ENCODE measurements around the gene PLCH2. TPM values are rescaled to one million over a fixed set of nuclear protein-coding genes. Genes with fewer than 3 reads are reported as not detected.

Gene PLCH2
- total and polyA plus RNA-seq, 10 of the 15 experiments (the other 5 are each of a cell fraction or from before 2014, with no cell fraction given) = 0.03 to 0.73 (median 0.24) TPM; not detected in 3

DNA sequence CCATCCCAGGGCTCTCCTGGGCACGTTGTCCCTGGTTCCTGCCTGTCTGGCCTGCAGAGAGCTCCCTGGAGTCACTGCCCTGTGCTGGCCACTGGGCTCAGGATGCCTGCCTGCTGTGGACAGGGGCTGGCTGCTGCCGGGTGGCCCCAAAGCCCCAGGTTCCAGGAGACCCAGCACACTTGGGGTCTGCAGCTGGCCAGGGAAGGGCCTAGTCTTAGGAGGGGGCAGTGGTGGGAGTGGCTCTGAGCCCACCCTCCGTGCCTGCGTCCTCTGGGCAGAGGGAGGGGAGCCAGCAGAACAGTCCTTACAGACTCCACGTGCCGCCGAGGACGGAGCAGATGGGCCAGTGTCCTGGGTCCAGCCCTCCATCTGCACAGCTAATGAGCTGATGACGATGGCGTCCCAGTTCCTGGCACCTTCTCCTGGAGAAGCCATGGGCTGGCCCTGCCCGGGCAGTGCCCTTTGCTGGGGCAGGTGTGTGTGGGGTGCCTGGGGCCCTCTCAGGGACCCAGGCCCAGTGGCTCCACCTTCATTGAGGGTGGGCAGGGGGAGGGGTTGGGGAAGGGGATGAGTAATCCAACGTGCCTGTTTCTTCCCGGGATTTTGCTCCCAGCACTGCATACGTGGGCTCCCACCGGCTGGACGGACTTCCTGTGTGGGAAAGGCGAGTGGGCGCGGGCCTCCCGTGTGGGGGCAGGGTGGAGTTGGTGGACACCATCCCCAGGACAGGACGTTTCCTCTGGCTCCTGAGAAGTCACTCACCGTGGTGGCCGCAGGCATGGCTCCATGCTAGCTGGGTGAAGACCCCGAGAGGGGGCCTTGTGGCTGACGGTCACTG is 6.8 kb upstream of the PLCH2 start:
- H3K4me2 ChIP-seq (ENCODE audit: control insufficient read depth, insufficient read depth) = no peak overlapping the region
- H3K27ac ChIP-seq (ENCODE audit: control insufficient read depth, insufficient read depth) = no peak overlapping the region
- H3K9me3 ChIP-seq (replicated peaks; ENCODE audit: control insufficient read depth, insufficient read depth, low read length) = no peaks in the 10 kb centered on the region
- no peaks in the 10 kb centered on the region for H3K36me3 ChIP-seq (ENCODE audit: control insufficient read depth in 2 of 2, insufficient read depth in 2 of 2, low read length in 1 of 2)
- no peak overlapping the region for H3K4me3 ChIP-seq
- intact Hi-C loops (cut with micrococcal nuclease; ENCODE audit: unreplicated experiment) (no loop called here), in situ Hi-C loops (cut with MboI) (no loop called here)
- no peak for ATAC-seq
- WGBS (ENCODE audit: insufficient coverage, insufficient replicate concordance, low lambda C conversion rate, missing lambda C conversion rate) = 31% methylated on average over 20 of the region's 25 CpGs
- H4K20me1 ChIP-seq (ENCODE audit: control insufficient read depth, insufficient read depth) = no peaks in the 10 kb centered on the region
- no peaks in the 10 kb centered on the region for H3K4me1 ChIP-seq (ENCODE audit: control insufficient read depth, insufficient read depth, low read length)
- no peak overlapping the region for H3K9ac ChIP-seq (ENCODE audit: control insufficient read depth, insufficient read depth, low read length)
- DNase-seq (ENCODE audit: low read depth, low spot score) = no peak
- CTCF ChIA-PET = no interaction called here
- RAD21 ChIA-PET (ENCODE audit: unreplicated experiment) = no interaction called here
- no TSS peak for BruUV-seq (replicated peaks)
- TF ChIP-seq CBX3 (IDR thresholded peaks at IDR 0.05; ENCODE audit: borderline replicate concordance, low read depth) (no peak), MTA2 (IDR thresholded peaks at IDR 0.05; ENCODE audit: low read depth) (no peak), RFX5 (IDR thresholded peaks at IDR 0.05; ENCODE audit: low read depth, low read length) (no peak), ZNF274 (IDR thresholded peaks at IDR 0.05; ENCODE audit: insufficient read depth, insufficient read length) (no peak), ATF7 (IDR thresholded peaks at IDR 0.05; ENCODE audit: low read depth) (no peak), RELA (IDR thresholded peaks at IDR 0.05; ENCODE audit: borderline replicate concordance, partially characterized antibody) (no peak), CREM (IDR thresholded peaks at IDR 0.05; ENCODE audit: low read depth) (no peak)
- TF ChIP-seq, protein P1, sequence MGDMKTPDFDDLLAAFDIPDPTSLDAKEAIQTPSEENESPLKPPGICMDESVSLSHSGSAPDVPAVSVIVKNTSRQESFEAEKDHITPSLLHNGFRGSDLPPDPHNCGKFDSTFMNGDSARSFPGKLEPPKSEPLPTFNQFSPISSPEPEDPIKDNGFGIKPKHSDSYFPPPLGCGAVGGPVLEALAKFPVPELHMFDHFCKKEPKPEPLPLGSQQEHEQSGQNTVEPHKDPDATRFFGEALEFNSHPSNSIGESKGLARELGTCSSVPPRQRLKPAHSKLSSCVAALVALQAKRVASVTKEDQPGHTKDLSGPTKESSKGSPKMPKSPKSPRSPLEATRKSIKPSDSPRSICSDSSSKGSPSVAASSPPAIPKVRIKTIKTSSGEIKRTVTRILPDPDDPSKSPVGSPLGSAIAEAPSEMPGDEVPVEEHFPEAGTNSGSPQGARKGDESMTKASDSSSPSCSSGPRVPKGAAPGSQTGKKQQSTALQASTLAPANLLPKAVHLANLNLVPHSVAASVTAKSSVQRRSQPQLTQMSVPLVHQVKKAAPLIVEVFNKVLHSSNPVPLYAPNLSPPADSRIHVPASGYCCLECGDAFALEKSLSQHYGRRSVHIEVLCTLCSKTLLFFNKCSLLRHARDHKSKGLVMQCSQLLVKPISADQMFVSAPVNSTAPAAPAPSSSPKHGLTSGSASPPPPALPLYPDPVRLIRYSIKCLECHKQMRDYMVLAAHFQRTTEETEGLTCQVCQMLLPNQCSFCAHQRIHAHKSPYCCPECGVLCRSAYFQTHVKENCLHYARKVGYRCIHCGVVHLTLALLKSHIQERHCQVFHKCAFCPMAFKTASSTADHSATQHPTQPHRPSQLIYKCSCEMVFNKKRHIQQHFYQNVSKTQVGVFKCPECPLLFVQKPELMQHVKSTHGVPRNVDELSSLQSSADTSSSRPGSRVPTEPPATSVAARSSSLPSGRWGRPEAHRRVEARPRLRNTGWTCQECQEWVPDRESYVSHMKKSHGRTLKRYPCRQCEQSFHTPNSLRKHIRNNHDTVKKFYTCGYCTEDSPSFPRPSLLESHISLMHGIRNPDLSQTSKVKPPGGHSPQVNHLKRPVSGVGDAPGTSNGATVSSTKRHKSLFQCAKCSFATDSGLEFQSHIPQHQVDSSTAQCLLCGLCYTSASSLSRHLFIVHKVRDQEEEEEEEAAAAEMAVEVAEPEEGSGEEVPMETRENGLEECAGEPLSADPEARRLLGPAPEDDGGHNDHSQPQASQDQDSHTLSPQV (IDR thresholded peaks at IDR 0.05) = no peak
- TF ChIP-seq, protein P2, sequence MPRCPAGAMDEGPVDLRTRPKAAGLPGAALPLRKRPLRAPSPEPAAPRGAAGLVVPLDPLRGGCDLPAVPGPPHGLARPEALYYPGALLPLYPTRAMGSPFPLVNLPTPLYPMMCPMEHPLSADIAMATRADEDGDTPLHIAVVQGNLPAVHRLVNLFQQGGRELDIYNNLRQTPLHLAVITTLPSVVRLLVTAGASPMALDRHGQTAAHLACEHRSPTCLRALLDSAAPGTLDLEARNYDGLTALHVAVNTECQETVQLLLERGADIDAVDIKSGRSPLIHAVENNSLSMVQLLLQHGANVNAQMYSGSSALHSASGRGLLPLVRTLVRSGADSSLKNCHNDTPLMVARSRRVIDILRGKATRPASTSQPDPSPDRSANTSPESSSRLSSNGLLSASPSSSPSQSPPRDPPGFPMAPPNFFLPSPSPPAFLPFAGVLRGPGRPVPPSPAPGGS (IDR thresholded peaks at IDR 0.05; ENCODE audit: borderline replicate concordance, insufficient read depth, low read depth, low read length, poor library complexity, severe bottlenecking) = no peak
- no peak for FAIRE-seq
- SMC1A ChIA-PET (ENCODE audit: uncharacterized antibody, unreplicated experiment) = no interaction called here
- POLR2A ChIA-PET = no interaction called here
- no peak overlapping the region for H2AFZ ChIP-seq (ENCODE audit: control insufficient read depth, low read depth, low read length)
- no peaks in the 10 kb centered on the region for H3K79me2 ChIP-seq (ENCODE audit: control insufficient read depth, insufficient read depth, low read length)
- H3K27me3 ChIP-seq (replicated peaks in 1 of 2; ENCODE audit: control insufficient read depth in 2 of 2, insufficient read depth in 2 of 2, low read length in 1 of 2) = no peaks in the 10 kb centered on the region

All from GM12878 (cell line).